ENCODE data around the gene MOCS1.

The MOCS1 gene

GRCh38 chr6:39896701-39897100, 37.6 kb downstream of the MOCS1 start:
- TF ChIP-seq SIN3A (IDR thresholded peaks at IDR 0.05; ENCODE audit: borderline replicate concordance, insufficient read depth, low read length) (no peak), FOXP2 (optimal IDR thresholded peaks at IDR 0.05; ENCODE audit: borderline replicate concordance, extremely low read depth, extremely low read length, insufficient read depth) (no peak), REST (IDR thresholded peaks at IDR 0.05; ENCODE audit: insufficient read depth in 1 of 2, low read depth in 2 of 2, low read length in 2 of 2) (no peak), TAF1 (IDR thresholded peaks at IDR 0.05; ENCODE audit: borderline replicate concordance, insufficient read depth, low read length) (no peak), POLR2AphosphoS5 (IDR thresholded peaks at IDR 0.05; ENCODE audit: low read depth, low read length) (no peak)

- TF ChIP-seq TAF1 (IDR thresholded peaks at IDR 0.05; ENCODE audit: borderline replicate concordance, insufficient read depth, low read length) (no peak), FOXP2 (optimal IDR thresholded peaks at IDR 0.05; ENCODE audit: borderline replicate concordance, extremely low read depth, extremely low read length, insufficient read depth) (no peak), POLR2AphosphoS5 (IDR thresholded peaks at IDR 0.05; ENCODE audit: low read depth, low read length) (no peak), SIN3A (IDR thresholded peaks at IDR 0.05; ENCODE audit: borderline replicate concordance, insufficient read depth, low read length) (no peak), REST (IDR thresholded peaks at IDR 0.05; ENCODE audit: insufficient read depth in 1 of 2, low read depth in 2 of 2, low read length in 2 of 2) (no peak)
Observed at GRCh38 chr6:39893286-39893685, 41.0 kb downstream of the MOCS1 start.

GRCh38 chr6:39892490-39893129, 41.7 kb downstream of the MOCS1 start:
- TF ChIP-seq TAF1 (IDR thresholded peaks at IDR 0.05; ENCODE audit: borderline replicate concordance, insufficient read depth, low read length) (no peak), FOXP2 (optimal IDR thresholded peaks at IDR 0.05; ENCODE audit: borderline replicate concordance, extremely low read depth, extremely low read length, insufficient read depth) (no peak), POLR2AphosphoS5 (IDR thresholded peaks at IDR 0.05; ENCODE audit: low read depth, low read length) (no peak), REST (IDR thresholded peaks at IDR 0.05; ENCODE audit: insufficient read depth in 1 of 2, low read depth in 2 of 2, low read length in 2 of 2) (no peak), SIN3A (IDR thresholded peaks at IDR 0.05; ENCODE audit: borderline replicate concordance, insufficient read depth, low read length) (no peak)

- no peak for TF ChIP-seq TAF1 (IDR thresholded peaks at IDR 0.05; ENCODE audit: borderline replicate concordance, insufficient read depth, low read length)
- no peak for TF ChIP-seq SIN3A (IDR thresholded peaks at IDR 0.05; ENCODE audit: borderline replicate concordance, insufficient read depth, low read length)
- TF ChIP-seq POLR2AphosphoS5 (IDR thresholded peaks at IDR 0.05; ENCODE audit: low read depth, low read length) = no peak
- TF ChIP-seq FOXP2 (optimal IDR thresholded peaks at IDR 0.05; ENCODE audit: borderline replicate concordance, extremely low read depth, extremely low read length, insufficient read depth) = no peak
- TF ChIP-seq REST (IDR thresholded peaks at IDR 0.05; ENCODE audit: insufficient read depth in 1 of 2, low read depth in 2 of 2, low read length in 2 of 2) = no peak
Observed at GRCh38 chr6:39891976-39892375, 42.3 kb downstream of the MOCS1 start.
